ENCODE results near the gene ULK4. TPM values are rescaled to one million over a fixed set of nuclear protein-coding genes. Genes with fewer than 3 reads are reported as not detected.

ULK4 gene
- total RNA-seq, 1 experiment from 2014 or later = 6.3 TPM

- TF ChIP-seq CTCF (IDR thresholded peaks at IDR 0.05 in 2 of 3, conservative IDR thresholded peaks at IDR 0.05 in 1 of 3; ENCODE audit: borderline replicate concordance in 1 of 3, insufficient read depth in 1 of 3, low read depth in 2 of 3, low read length in 2 of 3) = no peak
- peak; percentile 93 for TF ChIP-seq SIN3A (IDR thresholded peaks at IDR 0.05; ENCODE audit: low read depth)
- peak; percentile 91 for TF ChIP-seq POLR2A (IDR thresholded peaks at IDR 0.05; ENCODE audit: borderline replicate concordance, extremely low read depth, insufficient read depth, insufficient read length)
Measured at GRCh38 chr3:41198950-41199865, 762.7 kb downstream of the ULK4 start, which contains the start of gene CTNNB1 (continued).

GRCh38 chr3:41198526-41198925 lies 763.4 kb downstream of the ULK4 start:
- CTCF ChIA-PET = interaction anchor here (1.3 kb wide), 1 partner anchor 11 kb away, joined by 5 read pairs; no protein-coding TSS in a partner anchor
- peak overlapping the region; percentile 85 to 91 for H3K4me3 ChIP-seq (replicated peaks in 1 of 2; ENCODE audit: low read depth in 1 of 2, low read length in 2 of 2)
- DNase-seq (ENCODE audit: low read depth, low spot score) (no peak), ATAC-seq (no peak; the same call in 1 of the 2 replicates)
- intact Hi-C loops (cut with micrococcal nuclease) = no loop called here
- H3K9me3 ChIP-seq (ENCODE audit: control insufficient read depth in 1 of 2, insufficient read depth in 1 of 2, low read depth in 1 of 2, low read length in 2 of 2) = no peaks in the 10 kb centered on the region
- peaks cover 26% of the 10 kb centered on the region for H4K20me1 ChIP-seq (ENCODE audit: insufficient read depth)
- H3K9ac ChIP-seq (ENCODE audit: low read length) = peak overlapping the region; percentile 91
- peaks cover 41% of the 10 kb centered on the region for H3K79me2 ChIP-seq (ENCODE audit: insufficient read depth, low read length)
- peak overlapping the region; percentile 81 for H3K4me2 ChIP-seq (ENCODE audit: low read length)
- H2AFZ ChIP-seq (ENCODE audit: low read depth, low read length, poor library complexity, severe bottlenecking) = no peak overlapping the region
- H3K27ac ChIP-seq (ENCODE audit: low read depth, low read length) = peak overlapping the region; percentile 90; the same call in 1 of the 2 replicates
- peaks cover 20 to 32% of the 10 kb centered on the region in 2 experiments for H3K4me1 ChIP-seq (ENCODE audit: control insufficient read depth in 1 of 2, insufficient read depth in 2 of 2, low read length in 2 of 2)
- RAD21 ChIA-PET (ENCODE audit: low non-redundant PET in 1 of 2, low total read pairs in 2 of 2, uncharacterized antibody in 2 of 2, unreplicated experiment in 2 of 2) = no interaction called here
- H3K27me3 ChIP-seq (ENCODE audit: insufficient read depth, low read length) = peaks cover 8% of the 10 kb centered on the region; the same call in 1 of the 2 replicates
- BruUV-seq (replicated peaks) = no TSS peak
- H3K9me2 ChIP-seq (ENCODE audit: insufficient read depth) = no peaks in the 10 kb centered on the region
- no peaks in the 10 kb centered on the region for H3K36me3 ChIP-seq (ENCODE audit: control insufficient read depth in 1 of 2, insufficient read depth in 2 of 2, low read length in 2 of 2)
- POLR2A ChIA-PET = interaction anchor here (1.2 to 2.0 kb wide), 6 partner anchors 9 to 618 kb away, joined by 3 to 13 read pairs (median 3); no protein-coding TSS in a partner anchor
- TF ChIP-seq TCF7L2 (IDR thresholded peaks at IDR 0.05; ENCODE audit: borderline replicate concordance, extremely low read depth, insufficient read depth, insufficient read length) = no peak
- TF ChIP-seq SP1 (IDR thresholded peaks at IDR 0.05; ENCODE audit: low read depth) = no peak
- TF ChIP-seq CBX3 (IDR thresholded peaks at IDR 0.05; ENCODE audit: low read depth) = no peak
- no peak for TF ChIP-seq REST (IDR thresholded peaks at IDR 0.05; ENCODE audit: low read depth)
- no peak for TF ChIP-seq EZH2 (IDR thresholded peaks at IDR 0.05)
- no peak for TF ChIP-seq ZBTB33 (IDR thresholded peaks at IDR 0.05; ENCODE audit: extremely low read depth, insufficient replicate concordance, low read length)
- TF ChIP-seq MAX (IDR thresholded peaks at IDR 0.05) = no peak
- TF ChIP-seq RAD21 (IDR thresholded peaks at IDR 0.05; ENCODE audit: low read depth) = no peak
- no peak for TF ChIP-seq ATF3 (IDR thresholded peaks at IDR 0.05)
- no peak for TF ChIP-seq EZH2phosphoT487 (IDR thresholded peaks at IDR 0.05; ENCODE audit: borderline replicate concordance)
- TF ChIP-seq ELF1 (IDR thresholded peaks at IDR 0.05; ENCODE audit: borderline replicate concordance, low read depth) = no peak
- TF ChIP-seq EGR1 (IDR thresholded peaks at IDR 0.05; ENCODE audit: low read depth) = no peak
- TF ChIP-seq FOSL1 (IDR thresholded peaks at IDR 0.05; ENCODE audit: low read depth) = no peak
